Stimulated activated CD8-positive, alpha-beta memory T cell treated with anti-CD3 and anti-CD28 coated beads, Interleukin-12 subunit alpha, Interleukin-12 subunit beta, amount 100 ng/mL, for 1 hour (primary cell): ENCODE results near the gene SLIT1.
A peak's percentile ranks its signal among the peaks of the same experiment; 100 is the strongest.
"Not testable (repeated sequence)": the region's sequence is repeated elsewhere in the genome, so short reads cannot be mapped to it uniquely, and the experiment has no call there.

ENCODE experiments used
- DNase-seq: peaks from one replicate; pipeline ENCODE4 v3.0.0-alpha.2; 2020; ENCODE audit warnings: low read depth

The SLIT1 gene

GRCh38 chr10:97109547-97109946, 76.2 kb downstream of the SLIT1 start:
- DNase-seq = no peak

- no peak for DNase-seq
These were observed 78.2 kb downstream of the SLIT1 start for GRCh38 chr10:97107551-97107950.

GRCh38 chr10:97106207-97106606, 79.6 kb downstream of the SLIT1 start:
- no peak for DNase-seq

- no peak for DNase-seq
These were observed 80.5 kb downstream of the SLIT1 start for GRCh38 chr10:97105303-97105702.

- no peak for DNase-seq
These were observed 82.3 kb downstream of the SLIT1 start for GRCh38 chr10:97103316-97104080.

GRCh38 chr10:97102441-97102840, 83.3 kb downstream of the SLIT1 start:
- no peak for DNase-seq

GRCh38 chr10:97101166-97101940, 84.4 kb downstream of the SLIT1 start:
- no peak for DNase-seq

- DNase-seq = no peak
These were observed 85.1 kb downstream of the SLIT1 start for GRCh38 chr10:97100657-97101056.

- no peak for DNase-seq
These were observed 85.9 kb downstream of the SLIT1 start for GRCh38 chr10:97099868-97100267.

GRCh38 chr10:97099089-97099488, 86.7 kb downstream of the SLIT1 start:
- DNase-seq = no peak

GRCh38 chr10:97097084-97097433, 88.7 kb downstream of the SLIT1 start:
- DNase-seq = no peak

GRCh38 chr10:97096261-97097083, 89.3 kb downstream of the SLIT1 start:
- DNase-seq = no peak

- DNase-seq = no peak
These were observed 90.0 kb downstream of the SLIT1 start for GRCh38 chr10:97095701-97096260.

GRCh38 chr10:97090644-97091043, 95.1 kb downstream of the SLIT1 start:
- no peak for DNase-seq

GRCh38 chr10:97090035-97090434, 95.7 kb downstream of the SLIT1 start:
- no peak for DNase-seq

GRCh38 chr10:97089209-97089870, 96.4 kb downstream of the SLIT1 start:
- DNase-seq = no peak

- DNase-seq = no peak
These were observed 98.5 kb downstream of the SLIT1 start for GRCh38 chr10:97087296-97087695.

- no peak for DNase-seq
These were observed 99.2 kb downstream of the SLIT1 start for GRCh38 chr10:97086530-97086929.

- DNase-seq = no peak
These were observed 102.4 kb downstream of the SLIT1 start for GRCh38 chr10:97083228-97083829.

GRCh38 chr10:97082575-97082974, 103.2 kb downstream of the SLIT1 start:
- not testable (repeated sequence) for DNase-seq

- DNase-seq = peak; percentile 9
These were observed 104.0 kb downstream of the SLIT1 start for GRCh38 chr10:97081621-97082235.
